Suprapubic skin (tissue), 4 donors: Measurements from ENCODE around the gene RNASE12.

ENCODE experiments used
- CTCF ChIP-seq, 2 donors: fragments of 200-600 bp in 1 of 2; fragments of 450-650 bp in 1 of 2; sonication (generic) in 1 of 2; IDR thresholded peaks; one replicate each; pipeline ENCODE4 v1.5.1; 2016 to 2019; ENCODE audit warnings: antibody characterized with exemption in 2 of 2, mild to moderate bottlenecking in 1 of 2, moderate library complexity in 1 of 2
- EP300 ChIP-seq: sonication (generic); formaldehyde crosslinking; IDR thresholded peaks from one replicate; pipeline ENCODE4 v1.6.1; 2017; ENCODE audit warnings: antibody characterized with exemption
- POLR2A ChIP-seq, 2 donors: fragments of 450-650 bp; IDR thresholded peaks; one replicate each; pipeline ENCODE4 v1.6.1; 2017; ENCODE audit warnings: antibody characterized with exemption in 2 of 2, mild to moderate bottlenecking in 2 of 2, moderate library complexity in 2 of 2
- POLR2AphosphoS5 ChIP-seq, 3 donors: sonication (generic); formaldehyde crosslinking; IDR thresholded peaks; one replicate each; pipeline ENCODE4 v1.6.1; 2017; ENCODE audit warnings: antibody characterized with exemption in 3 of 3

- peak; percentile 83 to 98 for TF ChIP-seq CTCF (IDR thresholded peaks at IDR 0.05)
- no peak for TF ChIP-seq EP300
- TF ChIP-seq POLR2A (IDR thresholded peaks at IDR 0.05): no peak
- TF ChIP-seq POLR2AphosphoS5 (IDR thresholded peaks at IDR 0.05): no peak
These were observed 18.2 kb upstream of the RNASE12 start for GRCh38 chr14:20609215-20610001.
